Panc1 (cell line): ENCODE data around the gene TK2.

ENCODE experiments used
- POLR2AphosphoS5 ChIP-seq: IDR thresholded peaks from 2 replicates; pipeline ENCODE4 v1.6.1; 2012; ENCODE audit warnings: mild to moderate bottlenecking, low read depth, low read length, moderate library complexity
- TF ChIP-seq, protein P1 (sequence below): fragments of 450-650 bp; IDR thresholded peaks from 2 replicates; pipeline ENCODE4 v1.5.1; 2017; ENCODE audit warnings: mild to moderate bottlenecking

- TF ChIP-seq, protein P1, sequence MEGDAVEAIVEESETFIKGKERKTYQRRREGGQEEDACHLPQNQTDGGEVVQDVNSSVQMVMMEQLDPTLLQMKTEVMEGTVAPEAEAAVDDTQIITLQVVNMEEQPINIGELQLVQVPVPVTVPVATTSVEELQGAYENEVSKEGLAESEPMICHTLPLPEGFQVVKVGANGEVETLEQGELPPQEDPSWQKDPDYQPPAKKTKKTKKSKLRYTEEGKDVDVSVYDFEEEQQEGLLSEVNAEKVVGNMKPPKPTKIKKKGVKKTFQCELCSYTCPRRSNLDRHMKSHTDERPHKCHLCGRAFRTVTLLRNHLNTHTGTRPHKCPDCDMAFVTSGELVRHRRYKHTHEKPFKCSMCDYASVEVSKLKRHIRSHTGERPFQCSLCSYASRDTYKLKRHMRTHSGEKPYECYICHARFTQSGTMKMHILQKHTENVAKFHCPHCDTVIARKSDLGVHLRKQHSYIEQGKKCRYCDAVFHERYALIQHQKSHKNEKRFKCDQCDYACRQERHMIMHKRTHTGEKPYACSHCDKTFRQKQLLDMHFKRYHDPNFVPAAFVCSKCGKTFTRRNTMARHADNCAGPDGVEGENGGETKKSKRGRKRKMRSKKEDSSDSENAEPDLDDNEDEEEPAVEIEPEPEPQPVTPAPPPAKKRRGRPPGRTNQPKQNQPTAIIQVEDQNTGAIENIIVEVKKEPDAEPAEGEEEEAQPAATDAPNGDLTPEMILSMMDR = no peak
- no peak for TF ChIP-seq POLR2AphosphoS5
Measured at GRCh38 chr16:66548068-66548467, 1.9 kb downstream of the TK2 start.
